CD14-positive monocyte (primary cell): ENCODE measurements around the gene PFDN1. TPM values are rescaled to one million over a fixed set of nuclear protein-coding genes. Genes with fewer than 3 reads are reported as not detected.

Experiments
- DNase-seq, 3 donors: peaks; one replicate each; pipeline ENCODE4 v3.0.0-alpha.2; 2011 to 2022
- H2AFZ ChIP-seq: 2 replicates; pipeline ENCODE4 v1.6.0; 2012; ENCODE audit warnings: mild to moderate bottlenecking, low read depth, low read length, inconsistent platforms; ENCODE audit not compliant: insufficient read depth, poor library complexity, severe bottlenecking
- H3K27ac ChIP-seq, 2 donors: 1 replicate in 1 of 2; 2 replicates in 1 of 2; pipeline ENCODE4 v1.5.1; 2012 to 2013; ENCODE audit warnings: low read length in 2 of 2, control low read depth in 1 of 2, inconsistent platforms in 1 of 2, low read depth in 1 of 2, mild to moderate bottlenecking in 1 of 2
- H3K27me3 ChIP-seq, 2 donors: one replicate each; pipeline versions ENCODE4 v1.6.0 to v1.6.1; 2011 to 2013; ENCODE audit warnings: low read length in 2 of 2; ENCODE audit not compliant: control insufficient read depth in 2 of 2, insufficient read depth in 2 of 2
- H3K36me3 ChIP-seq, 2 donors: replicated peaks in 1 of 2; 1 replicate in 1 of 2; 2 replicates in 1 of 2; pipeline versions ENCODE4 v1.5.1 to v1.6.1; 2012 to 2013; ENCODE audit warnings: low read length in 2 of 2, control low read depth in 1 of 2, inconsistent platforms in 1 of 2, mild to moderate bottlenecking in 1 of 2; ENCODE audit not compliant: insufficient read depth in 2 of 2, control insufficient read depth in 1 of 2
- H3K4me1 ChIP-seq, 2 donors: 1 replicate in 1 of 2; 2 replicates in 1 of 2; pipeline versions ENCODE4 v1.5.1 to v1.6.1; 2012 to 2013; ENCODE audit warnings: low read length in 2 of 2, control low read depth in 1 of 2, inconsistent platforms in 1 of 2, mild to moderate bottlenecking in 1 of 2, moderate library complexity in 1 of 2; ENCODE audit not compliant: insufficient read depth in 2 of 2, control insufficient read depth in 1 of 2
- H3K4me2 ChIP-seq: replicated peaks from 2 replicates; pipeline ENCODE3; 2012; ENCODE audit warnings: low read length, moderate library complexity, mild to moderate bottlenecking; ENCODE audit not compliant: poor library complexity, severe bottlenecking; ENCODE audit errors: extremely low read depth
- H3K4me3 ChIP-seq, 3 experiments: fragments of 200-600 bp in 1 of 3; sonication (generic) in 1 of 3; replicated peaks in 1 of 3; 1 replicate in 2 of 3; 2 replicates in 1 of 3; pipeline ENCODE4 v1.5.1; 2011 to 2013; ENCODE audit warnings: low read length in 3 of 3, mild to moderate bottlenecking in 3 of 3, control low read depth in 2 of 3, low read depth in 2 of 3, inconsistent platforms in 1 of 3, moderate library complexity in 1 of 3
- H3K79me2 ChIP-seq: 2 replicates; pipeline ENCODE4 v1.6.0; 2012; ENCODE audit warnings: mild to moderate bottlenecking, control low read depth, inconsistent platforms, low read length, moderate library complexity; ENCODE audit not compliant: insufficient read depth
- H3K9ac ChIP-seq: 2 replicates; pipeline ENCODE4 v1.6.0; 2017; ENCODE audit warnings: low read length, mild to moderate bottlenecking; ENCODE audit not compliant: insufficient read depth, poor library complexity, severe bottlenecking
- H3K9me3 ChIP-seq, 2 donors: replicated peaks in 1 of 2; 1 replicate in 1 of 2; 2 replicates in 1 of 2; pipeline versions ENCODE4 v1.5.1 to v1.6.1; 2012 to 2013; ENCODE audit warnings: low read length in 2 of 2, control low read depth in 1 of 2; ENCODE audit not compliant: control insufficient read depth in 1 of 2, insufficient read depth in 1 of 2
- H4K20me1 ChIP-seq: 2 replicates; pipeline ENCODE4 v1.6.0; 2012; ENCODE audit warnings: mild to moderate bottlenecking, low read length, control low read depth, moderate library complexity; ENCODE audit not compliant: insufficient read depth
- H3K27ac Mint-ChIP-seq, 7 donors: one replicate each; pipeline ENCODE4 v1.8.0; 2020; ENCODE audit warnings: mild to moderate bottlenecking in 7 of 7, mixed read lengths in 7 of 7, moderate library complexity in 6 of 7, inconsistent platforms in 2 of 7
- H3K27me3 Mint-ChIP-seq, 3 donors: one replicate each; pipeline ENCODE4 v1.8.0; 2021 to 2022; ENCODE audit warnings: low read depth in 3 of 3, mild to moderate bottlenecking in 3 of 3, mixed read lengths in 3 of 3, moderate library complexity in 3 of 3, inconsistent platforms in 1 of 3
- H3K36me3 Mint-ChIP-seq, 2 donors: one replicate each; pipeline ENCODE4 v1.8.0; 2020; ENCODE audit warnings: mixed read lengths in 2 of 2, inconsistent platforms in 1 of 2, mild to moderate bottlenecking in 1 of 2
- H3K4me1 Mint-ChIP-seq: one replicate; pipeline ENCODE4 v1.8.0; 2020; ENCODE audit warnings: mild to moderate bottlenecking, mixed read lengths
- H3K4me3 Mint-ChIP-seq, 2 donors: one replicate each; pipeline ENCODE4 v1.8.0; 2020; ENCODE audit warnings: mild to moderate bottlenecking in 2 of 2, mixed read lengths in 2 of 2, moderate library complexity in 1 of 2
- H3K9me3 Mint-ChIP-seq, 7 donors: one replicate each; pipeline ENCODE4 v1.8.0; 2020 to 2022; ENCODE audit warnings: mixed read lengths in 7 of 7, mild to moderate bottlenecking in 6 of 7, moderate library complexity in 6 of 7, inconsistent platforms in 2 of 7
- CTCF ChIP-seq: fragments of 200-600 bp; IDR thresholded peaks from one replicate; pipeline ENCODE4 v1.8.0; 2022; ENCODE audit warnings: antibody characterized with exemption, mild to moderate bottlenecking
- WGBS: methylation state at CpG from one replicate; pipeline ENCODE4 v1.1.5; 2013; ENCODE audit warnings: missing lambda C conversion rate; ENCODE audit not compliant: insufficient coverage; 5-methylcytosine and 5-hydroxymethylcytosine counted together
- intact Hi-C, 2 donors: fragments of 100-400 bp; cut with micrococcal nuclease; formaldehyde crosslinking; loops; one replicate each; pipeline versions ENCODE4 v1.15.0 to v1.15.1; 2023
- polyA plus RNA-seq, 3 donors: library from polyadenylated mRNA; depleted of rRNA in 1 of 3; unstranded in 2 of 3; stranded (reverse) in 1 of 3; fragments of 300-500 nt in 2 of 3; fragments of >200 nt in 1 of 3; fragmentation: Illumina TruSeq in 2 of 3; gene quantifications; 1 replicate in 2 of 3; 2 replicates in 1 of 3; pipeline ENCODE4 v1.2.3, GENCODE V29; 2012 to 2021

Gene PFDN1
- polyA plus RNA-seq, 3 donors, result 44.7 to 105 (median 82.2) TPM

GRCh38 chr5:140232731-140233130, 70.2 kb downstream of the PFDN1 start:
- peaks cover 30% of the 10 kb centered on the region for H3K4me1 Mint-ChIP-seq
- H4K20me1 ChIP-seq, result no peaks in the 10 kb centered on the region
- H3K27ac Mint-ChIP-seq, result no peak overlapping the region
- no peak overlapping the region for H2AFZ ChIP-seq
- H3K27ac ChIP-seq, result no peak overlapping the region
- H3K9me3 ChIP-seq, result no peaks in the 10 kb centered on the region
- no peak overlapping the region for H3K9ac ChIP-seq
- no peak overlapping the region for H3K4me2 ChIP-seq
- no peaks in the 10 kb centered on the region for H3K27me3 ChIP-seq
- H3K4me3 ChIP-seq, result no peak overlapping the region
- H3K36me3 Mint-ChIP-seq, result peaks cover 3 to 9% of the 10 kb centered on the region in 2 donors
- peaks cover 0 to 3% (median 0%) of the 10 kb centered on the region in 3 donors for H3K27me3 Mint-ChIP-seq
- peaks cover 0 to 11% (median 1%) of the 10 kb centered on the region in 7 donors for H3K9me3 Mint-ChIP-seq
- peaks cover 28 to 32% of the 10 kb centered on the region in 2 donors for H3K4me1 ChIP-seq
- 100% methylated on average over 1 of the region's 1 CpG for WGBS
- no peaks in the 10 kb centered on the region for H3K79me2 ChIP-seq
- intact Hi-C loops, result loop anchor here in 1 of 2 donors (10.0 kb wide), 1 partner anchor 48 kb away; no protein-coding TSS in a partner anchor
- H3K4me3 Mint-ChIP-seq, result no peak overlapping the region
- H3K36me3 ChIP-seq, result no peaks in the 10 kb centered on the region
- TF ChIP-seq CTCF, result no peak
- DNase-seq, result no peak

- DNase-seq, result no peak
- Histone ChIP-seq H3K9me3 (no peaks in the 10 kb centered on the region), H3K4me3 (no peak overlapping the region), H3K27ac (no peak overlapping the region), H4K20me1 (no peaks in the 10 kb centered on the region), H3K4me2 (no peak overlapping the region), H3K27me3 (no peaks in the 10 kb centered on the region), H3K36me3 (no peaks in the 10 kb centered on the region), H2AFZ (no peak overlapping the region), H3K9ac (no peak overlapping the region), H3K4me1 (peaks cover 4 to 9% of the 10 kb centered on the region in 2 donors), H3K79me2 (no peaks in the 10 kb centered on the region)
- Mint-ChIP-seq H3K27ac (no peak overlapping the region), H3K36me3 (peaks cover 3 to 9% of the 10 kb centered on the region in 2 donors), H3K4me1 (peaks cover 7% of the 10 kb centered on the region), H3K4me3 (no peak overlapping the region), H3K27me3 (peaks cover 0 to 3% (median 2%) of the 10 kb centered on the region in 3 donors), H3K9me3 (peaks cover 0 to 11% (median 1%) of the 10 kb centered on the region in 7 donors)
- TF ChIP-seq CTCF, result no peak
- no CpG with 5 or more reads among the region's 1 CpG for WGBS
- intact Hi-C loops, result loop anchor here in 1 of 2 donors (10.0 kb wide), 1 partner anchor 46 kb away; no protein-coding TSS in a partner anchor
Observed at GRCh38 chr5:140230373-140230772, 72.5 kb downstream of the PFDN1 start.
